SKM-1 (cell line): ENCODE measurements around the gene TTLL7.
"Not testable (repeated sequence)": the region's sequence is repeated elsewhere in the genome, so short reads cannot be mapped to it uniquely, and the experiment has no call there.

Experiments used
- DNase-seq: peaks from one replicate; lab custom pipeline; 2025; ENCODE audit not compliant: unreplicated experiment; lab: John Stamatoyannopoulos, UW

The TTLL7 gene

GRCh38 chr1:83996191-83996590 is 2.7 kb downstream of the TTLL7 start:
- no peak for DNase-seq

GRCh38 chr1:83995649-83996048 is 3.3 kb downstream of the TTLL7 start:
- DNase-seq = no peak

- DNase-seq = no peak
These were observed 4.8 kb downstream of the TTLL7 start for GRCh38 chr1:83994111-83994510.

- DNase-seq = no peak
These were observed 8.2 kb downstream of the TTLL7 start for GRCh38 chr1:83990734-83991133.

GRCh38 chr1:83985048-83985447 is 13.9 kb downstream of the TTLL7 start:
- no peak for DNase-seq

- not testable (repeated sequence) for DNase-seq
These were observed 15.0 kb downstream of the TTLL7 start for GRCh38 chr1:83983918-83984317.

GRCh38 chr1:83978056-83978455 is 20.9 kb downstream of the TTLL7 start:
- no peak for DNase-seq

- DNase-seq = no peak
These were observed 22.0 kb downstream of the TTLL7 start for GRCh38 chr1:83976920-83977319.

GRCh38 chr1:83970802-83971201 is 28.1 kb downstream of the TTLL7 start:
- DNase-seq = no peak

GRCh38 chr1:83970114-83970513 is 28.8 kb downstream of the TTLL7 start:
- DNase-seq = no peak

- no peak for DNase-seq
These were observed 31.6 kb downstream of the TTLL7 start for GRCh38 chr1:83967336-83967735.

- DNase-seq = no peak
These were observed 34.8 kb downstream of the TTLL7 start for GRCh38 chr1:83964153-83964552.

GRCh38 chr1:83961571-83962295 is 37.2 kb downstream of the TTLL7 start:
- DNase-seq = no peak

GRCh38 chr1:83960669-83961277 is 38.2 kb downstream of the TTLL7 start:
- DNase-seq = no peak

GRCh38 chr1:83959824-83960498 is 39.0 kb downstream of the TTLL7 start:
- no peak for DNase-seq

- no peak for DNase-seq
These were observed 40.2 kb downstream of the TTLL7 start for GRCh38 chr1:83958704-83959103.

GRCh38 chr1:83954166-83954823 is 44.6 kb downstream of the TTLL7 start:
- no peak for DNase-seq

- DNase-seq = no peak
These were observed 48.7 kb downstream of the TTLL7 start for GRCh38 chr1:83950106-83950661.

GRCh38 chr1:83942914-83943313 is 56.0 kb downstream of the TTLL7 start:
- no peak for DNase-seq

GRCh38 chr1:83934550-83934949 is 64.4 kb downstream of the TTLL7 start:
- no peak for DNase-seq

GRCh38 chr1:83932693-83933092 is 66.2 kb downstream of the TTLL7 start:
- DNase-seq = no peak
